DOHH2 (cell line): ENCODE measurements around the gene STAG1.

Source experiments
- H3F3A ChIP-seq: fragments of 200-600 bp; sonication (generic), shearing (Covaris generic); 2 replicates; pipeline ENCODE4 v1.6.0; 2016; ENCODE audit warnings: antibody characterized with exemption, mild to moderate bottlenecking; ENCODE audit not compliant: control insufficient read depth, insufficient read depth
- H3K27ac ChIP-seq: fragments of 200-600 bp; sonication (generic); 2 replicates; pipeline ENCODE4 v1.5.1; 2014; ENCODE audit warnings: low read depth, mild to moderate bottlenecking, low read length, moderate library complexity
- H3K27me3 ChIP-seq: fragments of 200-600 bp; sonication (generic); 2 replicates; pipeline ENCODE4 v1.6.1; 2014; ENCODE audit warnings: mild to moderate bottlenecking, low read length, mixed read lengths; ENCODE audit not compliant: control insufficient read depth
- H3K36me3 ChIP-seq: fragments of 200-600 bp; sonication (generic); 2 replicates; pipeline ENCODE4 v1.6.1; 2014; ENCODE audit warnings: mild to moderate bottlenecking, low read length, moderate library complexity, mixed read lengths; ENCODE audit not compliant: control insufficient read depth
- H3K4me1 ChIP-seq: fragments of 200-600 bp; sonication (generic); 2 replicates; pipeline ENCODE4 v1.6.1; 2014; ENCODE audit warnings: mild to moderate bottlenecking, low read length, mixed read lengths; ENCODE audit not compliant: control insufficient read depth
- H3K4me2 ChIP-seq: fragments of 200-600 bp; sonication (generic); 2 replicates; pipeline ENCODE4 v1.6.0; 2014; ENCODE audit warnings: mild to moderate bottlenecking, low read length, moderate library complexity
- H3K4me3 ChIP-seq: fragments of 200-600 bp; sonication (generic); 2 replicates; pipeline ENCODE4 v1.5.1; 2014; ENCODE audit warnings: mild to moderate bottlenecking, low read length, mixed read lengths
- H3K79me2 ChIP-seq: fragments of 200-600 bp; sonication (generic); 2 replicates; pipeline ENCODE4 v1.6.1; 2014; ENCODE audit warnings: mild to moderate bottlenecking, low read length, mixed read lengths; ENCODE audit not compliant: control insufficient read depth
- H3K9me2 ChIP-seq: fragments of 200-600 bp; sonication (generic); replicated peaks from 2 replicates; pipeline ENCODE4 v1.6.1; 2014; ENCODE audit warnings: mild to moderate bottlenecking, low read length, mixed read lengths; ENCODE audit not compliant: control insufficient read depth
- H3K9me3 ChIP-seq: fragments of 200-600 bp; sonication (generic); 2 replicates; pipeline ENCODE4 v1.6.1; 2014; ENCODE audit warnings: antibody characterized with exemption, low read length, mixed read lengths; ENCODE audit not compliant: control insufficient read depth, insufficient read depth
- H4K20me1 ChIP-seq: fragments of 200-600 bp; sonication (generic); 2 replicates; pipeline ENCODE4 v1.6.0; 2014; ENCODE audit warnings: low read depth, mild to moderate bottlenecking, antibody characterized with exemption, low read length, moderate library complexity; ENCODE audit not compliant: control insufficient read depth, insufficient read depth
- EZH2phosphoT487 ChIP-seq: fragments of 200-600 bp; sonication (generic); IDR thresholded peaks from 2 replicates; pipeline ENCODE4 v1.6.1; 2017; ENCODE audit warnings: borderline replicate concordance, mild to moderate bottlenecking, antibody characterized with exemption, low read length, moderate library complexity, mixed read lengths
- TF ChIP-seq, protein P1 (sequence below): fragments of 200-600 bp; sonication (generic); IDR thresholded peaks from one replicate; pipeline ENCODE4 v1.5.1; 2014; ENCODE audit warnings: antibody characterized with exemption, mild to moderate bottlenecking, low read depth, low read length; ENCODE audit not compliant: poor library complexity, severe bottlenecking

STAG1 gene

DNA sequence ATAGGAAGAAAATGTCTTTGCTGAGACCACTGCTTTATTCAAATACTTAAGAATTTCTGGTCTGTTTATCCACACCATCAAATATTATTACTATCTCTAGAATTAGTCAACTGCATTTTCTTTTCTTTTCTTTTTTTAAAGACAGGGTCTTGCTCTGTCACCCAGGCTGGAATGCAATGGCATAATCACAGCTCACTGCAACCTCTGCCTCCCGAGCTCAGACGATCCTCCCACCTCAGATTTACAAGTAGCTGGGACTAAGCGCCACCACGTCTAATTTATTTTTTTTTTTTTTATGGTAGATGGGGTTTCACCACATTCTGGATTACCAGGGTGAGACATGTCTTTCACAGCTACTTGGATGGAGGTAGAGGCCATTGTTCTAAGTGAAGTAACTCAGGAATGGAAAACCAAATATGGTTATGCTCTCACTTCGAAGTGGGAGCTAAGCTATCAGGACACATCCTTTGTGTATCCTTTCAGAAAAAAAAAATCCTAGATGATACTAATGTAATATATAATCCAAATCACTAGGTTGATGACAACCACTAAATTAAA is 52.8 kb downstream of the STAG1 start:
- Histone ChIP-seq H3F3A (no peaks in the 10 kb centered on the region), H4K20me1 (no peaks in the 10 kb centered on the region), H3K9me3 (peaks cover 15% of the 10 kb centered on the region), H3K27me3 (no peaks in the 10 kb centered on the region), H3K4me3 (no peak overlapping the region), H3K27ac (no peak overlapping the region), H3K79me2 (peaks cover 99% of the 10 kb centered on the region), H3K9me2 (no peaks in the 10 kb centered on the region), H3K4me1 (peaks cover 10% of the 10 kb centered on the region), H3K36me3 (peaks cover 21% of the 10 kb centered on the region), H3K4me2 (no peak overlapping the region)
- TF ChIP-seq, protein P1, sequence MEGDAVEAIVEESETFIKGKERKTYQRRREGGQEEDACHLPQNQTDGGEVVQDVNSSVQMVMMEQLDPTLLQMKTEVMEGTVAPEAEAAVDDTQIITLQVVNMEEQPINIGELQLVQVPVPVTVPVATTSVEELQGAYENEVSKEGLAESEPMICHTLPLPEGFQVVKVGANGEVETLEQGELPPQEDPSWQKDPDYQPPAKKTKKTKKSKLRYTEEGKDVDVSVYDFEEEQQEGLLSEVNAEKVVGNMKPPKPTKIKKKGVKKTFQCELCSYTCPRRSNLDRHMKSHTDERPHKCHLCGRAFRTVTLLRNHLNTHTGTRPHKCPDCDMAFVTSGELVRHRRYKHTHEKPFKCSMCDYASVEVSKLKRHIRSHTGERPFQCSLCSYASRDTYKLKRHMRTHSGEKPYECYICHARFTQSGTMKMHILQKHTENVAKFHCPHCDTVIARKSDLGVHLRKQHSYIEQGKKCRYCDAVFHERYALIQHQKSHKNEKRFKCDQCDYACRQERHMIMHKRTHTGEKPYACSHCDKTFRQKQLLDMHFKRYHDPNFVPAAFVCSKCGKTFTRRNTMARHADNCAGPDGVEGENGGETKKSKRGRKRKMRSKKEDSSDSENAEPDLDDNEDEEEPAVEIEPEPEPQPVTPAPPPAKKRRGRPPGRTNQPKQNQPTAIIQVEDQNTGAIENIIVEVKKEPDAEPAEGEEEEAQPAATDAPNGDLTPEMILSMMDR: no peak
- no peak for TF ChIP-seq EZH2phosphoT487

GRCh38 chr3:136698361-136698760 is 53.8 kb downstream of the STAG1 start:
- Histone ChIP-seq H3K27me3 (no peaks in the 10 kb centered on the region), H3K4me3 (no peak overlapping the region), H3K4me2 (no peak overlapping the region), H3K79me2 (peaks cover 99% of the 10 kb centered on the region), H3K9me2 (no peaks in the 10 kb centered on the region), H3K4me1 (peaks cover 10% of the 10 kb centered on the region), H3K9me3 (peaks cover 25% of the 10 kb centered on the region), H3K27ac (no peak overlapping the region), H4K20me1 (no peaks in the 10 kb centered on the region), H3F3A (no peaks in the 10 kb centered on the region), H3K36me3 (peaks cover 24% of the 10 kb centered on the region)
- no peak for TF ChIP-seq EZH2phosphoT487
- TF ChIP-seq, protein P1: no peak

DNA sequence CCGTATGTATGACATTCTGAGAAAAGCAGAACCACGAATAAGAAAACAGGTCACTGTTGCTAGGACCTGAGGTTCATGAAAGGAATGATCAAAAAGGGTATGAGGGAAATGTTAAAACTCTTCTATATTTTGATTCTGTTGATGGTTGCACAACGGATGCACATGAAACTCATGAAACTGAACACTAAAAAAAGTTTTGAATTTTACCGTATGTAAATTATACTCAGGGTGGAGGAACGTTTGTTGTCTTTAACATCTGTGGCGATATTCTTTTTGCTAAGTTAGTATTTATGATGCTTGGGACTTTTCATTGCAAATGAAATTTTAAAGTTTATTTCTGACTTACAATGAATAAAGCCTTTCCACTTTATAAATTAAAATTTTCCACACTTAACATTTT is 55.4 kb downstream of the STAG1 start:
- Histone ChIP-seq H3K27ac (no peak overlapping the region), H3K4me3 (no peak overlapping the region), H3F3A (no peaks in the 10 kb centered on the region), H3K9me3 (peaks cover 26% of the 10 kb centered on the region), H3K9me2 (no peaks in the 10 kb centered on the region), H3K4me2 (no peak overlapping the region), H3K36me3 (peaks cover 24% of the 10 kb centered on the region), H3K79me2 (peaks cover 98% of the 10 kb centered on the region), H3K4me1 (peaks cover 10% of the 10 kb centered on the region), H3K27me3 (no peaks in the 10 kb centered on the region), H4K20me1 (no peaks in the 10 kb centered on the region)
- TF ChIP-seq, protein P1: no peak
- no peak for TF ChIP-seq EZH2phosphoT487
